Peyer's patch (tissue), 4 donors: ENCODE results near the gene SUSD4.

ENCODE experiments used
- POLR2A ChIP-seq, 2 donors: fragments of 450-650 bp; IDR thresholded peaks; one replicate each; pipeline ENCODE4 v1.5.1; 2017; ENCODE audit warnings: antibody characterized with exemption in 2 of 2, mild to moderate bottlenecking in 2 of 2, moderate library complexity in 2 of 2
- TF ChIP-seq, protein P1 (sequence below), 6 experiments: fragments of 450-650 bp in 4 of 6; fragments of 200-600 bp in 2 of 6; sonication (generic) in 1 of 6; IDR thresholded peaks; one replicate each; pipeline ENCODE4 v1.5.1; 2017 to 2019; ENCODE audit warnings: antibody characterized with exemption in 6 of 6, mild to moderate bottlenecking in 3 of 6, moderate library complexity in 1 of 6

- TF ChIP-seq, protein P1, sequence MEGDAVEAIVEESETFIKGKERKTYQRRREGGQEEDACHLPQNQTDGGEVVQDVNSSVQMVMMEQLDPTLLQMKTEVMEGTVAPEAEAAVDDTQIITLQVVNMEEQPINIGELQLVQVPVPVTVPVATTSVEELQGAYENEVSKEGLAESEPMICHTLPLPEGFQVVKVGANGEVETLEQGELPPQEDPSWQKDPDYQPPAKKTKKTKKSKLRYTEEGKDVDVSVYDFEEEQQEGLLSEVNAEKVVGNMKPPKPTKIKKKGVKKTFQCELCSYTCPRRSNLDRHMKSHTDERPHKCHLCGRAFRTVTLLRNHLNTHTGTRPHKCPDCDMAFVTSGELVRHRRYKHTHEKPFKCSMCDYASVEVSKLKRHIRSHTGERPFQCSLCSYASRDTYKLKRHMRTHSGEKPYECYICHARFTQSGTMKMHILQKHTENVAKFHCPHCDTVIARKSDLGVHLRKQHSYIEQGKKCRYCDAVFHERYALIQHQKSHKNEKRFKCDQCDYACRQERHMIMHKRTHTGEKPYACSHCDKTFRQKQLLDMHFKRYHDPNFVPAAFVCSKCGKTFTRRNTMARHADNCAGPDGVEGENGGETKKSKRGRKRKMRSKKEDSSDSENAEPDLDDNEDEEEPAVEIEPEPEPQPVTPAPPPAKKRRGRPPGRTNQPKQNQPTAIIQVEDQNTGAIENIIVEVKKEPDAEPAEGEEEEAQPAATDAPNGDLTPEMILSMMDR (IDR thresholded peaks at IDR 0.05), result no peak
- no peak for TF ChIP-seq POLR2A (IDR thresholded peaks at IDR 0.05)
These were observed 164.8 kb downstream of the SUSD4 start for GRCh38 chr1:223199094-223199647.
